Smooth muscle cell (in vitro differentiated cells): Measurements from ENCODE around the gene DLGAP1. TPM values are rescaled to one million over a fixed set of nuclear protein-coding genes. Genes with fewer than 3 reads are reported as not detected.

Experiments used
- DNase-seq: peaks from one replicate; lab custom pipeline; 2025; ENCODE audit not compliant: unreplicated experiment; lab: John Stamatoyannopoulos, UW
- H2AFZ ChIP-seq: fragments of 200-600 bp; sonication (generic); 2 replicates; pipeline ENCODE4 v1.6.0; 2016; ENCODE audit warnings: antibody characterized with exemption, low read depth, mild to moderate bottlenecking
- H3F3A ChIP-seq: fragments of 200-600 bp; sonication (generic); 2 replicates; pipeline ENCODE4 v1.6.0; 2017; ENCODE audit warnings: antibody characterized with exemption, low read depth
- H3K27ac ChIP-seq: fragments of 200-600 bp; sonication (generic); 2 replicates; pipeline ENCODE4 v1.5.1; 2016; ENCODE audit warnings: low read depth, mild to moderate bottlenecking
- H3K27me3 ChIP-seq: fragments of 200-600 bp; sonication (generic); 2 replicates; pipeline ENCODE4 v1.6.1; 2016; ENCODE audit warnings: low read depth, mild to moderate bottlenecking
- H3K36me3 ChIP-seq: fragments of 200-600 bp; sonication (generic); 2 replicates; pipeline ENCODE4 v1.5.1; 2016; ENCODE audit warnings: low read depth
- H3K4me1 ChIP-seq: fragments of 200-600 bp; sonication (generic); 2 replicates; pipeline ENCODE4 v1.5.1; 2016; ENCODE audit warnings: low read depth
- H3K4me2 ChIP-seq: fragments of 200-600 bp; sonication (generic); 2 replicates; pipeline ENCODE4 v1.6.0; 2016; ENCODE audit warnings: mild to moderate bottlenecking
- H3K4me3 ChIP-seq: fragments of 200-600 bp; sonication (generic); 2 replicates; pipeline ENCODE4 v1.5.1; 2016; ENCODE audit warnings: mild to moderate bottlenecking
- H3K79me2 ChIP-seq: fragments of 200-600 bp; sonication (generic); 2 replicates; pipeline ENCODE4 v1.6.0; 2016; ENCODE audit warnings: low read depth, mild to moderate bottlenecking
- H3K9ac ChIP-seq: fragments of 200-600 bp; sonication (generic); 2 replicates; pipeline ENCODE4 v1.6.0; 2016; ENCODE audit warnings: low read depth
- H3K9me3 ChIP-seq: fragments of 200-600 bp; sonication (generic); replicated peaks from 2 replicates; pipeline ENCODE4 v1.5.1; 2016; ENCODE audit warnings: low read depth
- H4K20me1 ChIP-seq: fragments of 200-600 bp; sonication (generic); 2 replicates; pipeline ENCODE4 v1.6.0; 2016; ENCODE audit warnings: low read depth
- WGBS: methylation state at CpG from one replicate; pipeline ENCODE4 v1.1.7; 2016; ENCODE audit warnings: low lambda C conversion rate; 5-methylcytosine and 5-hydroxymethylcytosine counted together
- polyA plus RNA-seq: library from polyadenylated mRNA; unstranded; fragments of >200 nt; fragmentation: Nextera tagmentation; extraction: Ambion mirVana; gene quantifications from 2 replicates; pipeline ENCODE4 v1.2.1, GENCODE V29; 2016
- total RNA-seq: library from RNA; depleted of rRNA; stranded (reverse); fragments of >200 nt; gene quantifications from 2 replicates; pipeline ENCODE4 v1.2.3, GENCODE V29; 2014
- TF ChIP-seq, protein P1 (sequence below): fragments of 200-600 bp; sonication (generic); IDR thresholded peaks from 2 replicates; pipeline ENCODE4 v1.5.1; 2017; ENCODE audit warnings: borderline replicate concordance, mild to moderate bottlenecking, antibody characterized with exemption; ENCODE audit not compliant: insufficient read depth, poor library complexity, severe bottlenecking

DLGAP1 gene
- total and polyA plus RNA-seq, 2 experiments from 2014 or later, result 2.6 to 11.3 TPM

DNA sequence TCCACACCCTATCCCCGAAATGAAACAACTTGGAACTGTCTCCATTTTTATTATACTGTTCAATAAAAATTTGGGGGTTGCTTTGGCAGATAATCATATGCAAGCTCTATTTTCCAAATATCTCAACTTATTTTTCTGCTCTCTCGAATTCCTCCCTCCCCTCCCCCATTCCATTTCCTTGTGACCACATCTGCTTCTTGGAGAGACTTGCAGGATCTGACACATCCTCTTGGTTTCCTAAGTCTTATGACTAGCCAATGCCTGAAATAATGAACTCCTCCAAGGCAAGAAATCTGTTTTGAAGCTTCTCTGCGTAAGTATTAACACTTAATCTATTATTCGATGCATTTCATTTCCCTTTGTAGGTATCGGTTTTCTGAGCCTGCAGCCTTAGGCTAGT lies 989.1 kb downstream of the DLGAP1 start:
- Histone ChIP-seq H2AFZ (no peak overlapping the region), H3K4me1 (peaks cover 41% of the 10 kb centered on the region)
- DNase-seq, result no peak

DNA sequence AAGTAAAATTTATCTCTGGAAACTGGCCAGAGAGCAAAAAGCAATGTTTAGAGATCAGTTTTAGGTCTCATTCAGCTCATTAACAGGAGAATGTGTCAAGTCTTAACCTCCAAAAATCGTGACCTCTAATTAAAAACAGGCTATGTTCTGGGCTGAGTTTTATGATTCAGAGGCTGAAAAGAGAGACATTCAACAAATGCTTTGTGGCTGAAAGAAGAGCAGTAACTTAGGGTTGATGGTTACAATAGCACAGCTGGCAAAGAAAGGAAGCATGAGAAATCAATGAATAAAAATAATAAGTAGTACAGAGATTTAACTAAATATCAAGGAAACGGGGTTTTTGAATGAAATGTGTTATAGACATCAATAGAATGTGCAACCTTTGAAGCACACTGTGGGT lies 992.1 kb downstream of the DLGAP1 start:
- DNase-seq, result no peak
- Histone ChIP-seq H3K79me2 (peaks cover 18% of the 10 kb centered on the region), H2AFZ (no peak overlapping the region), H4K20me1 (peaks cover 14% of the 10 kb centered on the region), H3F3A (peaks cover 47% of the 10 kb centered on the region), H3K4me1 (peaks cover 50% of the 10 kb centered on the region), H3K9me3 (no peaks in the 10 kb centered on the region), H3K36me3 (peaks cover 3% of the 10 kb centered on the region), H3K4me3 (no peak overlapping the region), H3K4me2 (peak overlapping the region; percentile 36), H3K27ac (peak overlapping the region; percentile 63), H3K27me3 (no peaks in the 10 kb centered on the region), H3K9ac (no peak overlapping the region)
- 43% methylated on average over 2 of the region's 2 CpGs for WGBS
- TF ChIP-seq, protein P1, sequence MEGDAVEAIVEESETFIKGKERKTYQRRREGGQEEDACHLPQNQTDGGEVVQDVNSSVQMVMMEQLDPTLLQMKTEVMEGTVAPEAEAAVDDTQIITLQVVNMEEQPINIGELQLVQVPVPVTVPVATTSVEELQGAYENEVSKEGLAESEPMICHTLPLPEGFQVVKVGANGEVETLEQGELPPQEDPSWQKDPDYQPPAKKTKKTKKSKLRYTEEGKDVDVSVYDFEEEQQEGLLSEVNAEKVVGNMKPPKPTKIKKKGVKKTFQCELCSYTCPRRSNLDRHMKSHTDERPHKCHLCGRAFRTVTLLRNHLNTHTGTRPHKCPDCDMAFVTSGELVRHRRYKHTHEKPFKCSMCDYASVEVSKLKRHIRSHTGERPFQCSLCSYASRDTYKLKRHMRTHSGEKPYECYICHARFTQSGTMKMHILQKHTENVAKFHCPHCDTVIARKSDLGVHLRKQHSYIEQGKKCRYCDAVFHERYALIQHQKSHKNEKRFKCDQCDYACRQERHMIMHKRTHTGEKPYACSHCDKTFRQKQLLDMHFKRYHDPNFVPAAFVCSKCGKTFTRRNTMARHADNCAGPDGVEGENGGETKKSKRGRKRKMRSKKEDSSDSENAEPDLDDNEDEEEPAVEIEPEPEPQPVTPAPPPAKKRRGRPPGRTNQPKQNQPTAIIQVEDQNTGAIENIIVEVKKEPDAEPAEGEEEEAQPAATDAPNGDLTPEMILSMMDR, result no peak

More for the DNA sequence above, 989.1 kb downstream of the DLGAP1 start:
- Histone ChIP-seq H3K9me3 (no peaks in the 10 kb centered on the region), H3K4me3 (no peak overlapping the region), H3K36me3 (no peaks in the 10 kb centered on the region), H3K27me3 (no peaks in the 10 kb centered on the region), H3F3A (peaks cover 26% of the 10 kb centered on the region), H3K79me2 (no peaks in the 10 kb centered on the region), H4K20me1 (no peaks in the 10 kb centered on the region), H3K4me2 (peak overlapping the region; percentile 52), H3K9ac (no peak overlapping the region), H3K27ac (peak overlapping the region; percentile 78)
- 54% methylated on average over 5 of the region's 5 CpGs for WGBS
- TF ChIP-seq, protein P1, result no peak

DNA sequence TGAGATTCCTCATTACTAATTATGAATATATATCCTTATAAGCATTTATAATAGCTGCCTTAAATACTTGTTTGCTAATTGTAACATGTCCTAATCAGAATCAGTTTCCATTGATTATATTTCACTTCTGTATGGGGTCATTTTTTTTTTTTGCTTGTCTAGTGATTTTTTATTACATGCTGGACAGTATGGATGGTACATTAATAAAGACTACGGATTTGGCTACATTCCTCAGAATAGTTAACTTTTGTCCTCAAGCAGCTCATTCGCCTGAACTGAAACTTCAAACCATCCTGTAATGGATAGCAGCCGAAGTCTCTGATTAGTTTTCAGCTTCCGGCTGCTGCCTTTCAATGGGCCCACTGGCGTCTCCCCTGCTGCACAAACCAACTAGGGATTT lies 993.4 kb downstream of the DLGAP1 start:
- no peak for DNase-seq
- no peaks in the 10 kb centered on the region for H3K9me3 ChIP-seq
- H3K79me2 ChIP-seq, result peaks cover 31% of the 10 kb centered on the region
- H3K27ac ChIP-seq, result peak overlapping the region; percentile 63
- H3K4me3 ChIP-seq, result no peak overlapping the region
- H3K4me2 ChIP-seq, result no peak overlapping the region
- 85% methylated on average over 5 of the region's 5 CpGs for WGBS
- H3F3A ChIP-seq, result peaks cover 46% of the 10 kb centered on the region
- H3K36me3 ChIP-seq, result peaks cover 5% of the 10 kb centered on the region
- no peak overlapping the region for H3K9ac ChIP-seq
- peaks cover 50% of the 10 kb centered on the region for H3K4me1 ChIP-seq
- H4K20me1 ChIP-seq, result peaks cover 27% of the 10 kb centered on the region
- no peaks in the 10 kb centered on the region for H3K27me3 ChIP-seq
- TF ChIP-seq, protein P1, result no peak
- H2AFZ ChIP-seq, result no peak overlapping the region

DNA sequence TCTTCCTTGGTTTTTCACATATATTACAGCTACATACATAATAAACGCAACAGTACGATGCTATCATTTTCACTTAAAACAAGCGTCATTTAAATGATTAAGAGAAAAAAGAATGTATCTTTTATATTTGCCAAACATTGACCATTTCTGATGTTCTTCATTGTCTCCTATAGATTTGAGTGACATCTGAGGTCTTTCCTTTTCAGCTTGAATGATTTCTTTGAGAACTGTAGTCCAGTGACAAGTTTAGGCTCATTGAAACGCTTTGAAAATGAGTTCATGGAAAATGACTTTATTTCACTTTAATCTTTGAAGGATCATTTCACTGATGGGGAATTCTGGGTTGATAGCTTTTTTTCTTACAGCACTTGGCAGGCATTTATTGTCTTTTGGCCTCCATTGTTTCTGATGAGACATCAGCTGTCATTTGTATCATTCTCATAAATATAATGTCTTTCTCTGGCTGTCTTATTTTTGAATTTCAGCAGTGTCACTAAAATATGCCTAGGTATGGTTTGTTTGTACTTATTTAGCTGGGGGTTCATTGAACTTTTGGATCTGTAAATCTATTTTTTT lies 994.2 kb downstream of the DLGAP1 start:
- H3F3A ChIP-seq, result peaks cover 45% of the 10 kb centered on the region
- H3K27me3 ChIP-seq, result no peaks in the 10 kb centered on the region
- H2AFZ ChIP-seq, result no peak overlapping the region
- H3K9me3 ChIP-seq, result no peaks in the 10 kb centered on the region
- H3K36me3 ChIP-seq, result peaks cover 5% of the 10 kb centered on the region
- H4K20me1 ChIP-seq, result peaks cover 35% of the 10 kb centered on the region
- H3K4me3 ChIP-seq, result no peak overlapping the region
- H3K4me2 ChIP-seq, result no peak overlapping the region
- TF ChIP-seq, protein P1, result no peak
- H3K79me2 ChIP-seq, result peaks cover 39% of the 10 kb centered on the region
- H3K9ac ChIP-seq, result no peak overlapping the region
- H3K27ac ChIP-seq, result peak overlapping the region; percentile 63
- WGBS, result 98% methylated on average over 4 of the region's 4 CpGs
- peaks cover 50% of the 10 kb centered on the region for H3K4me1 ChIP-seq
- DNase-seq, result no peak
